Inflammatory macrophage (primary cell): ENCODE data around the gene MARK3.
A peak's percentile ranks its signal among the peaks of the same experiment; 100 is the strongest.

ENCODE experiments used
- DNase-seq, 2 donors: peaks; one replicate each; pipeline ENCODE4 v3.0.0-alpha.2; 2020 to 2022

Gene MARK3

DNA sequence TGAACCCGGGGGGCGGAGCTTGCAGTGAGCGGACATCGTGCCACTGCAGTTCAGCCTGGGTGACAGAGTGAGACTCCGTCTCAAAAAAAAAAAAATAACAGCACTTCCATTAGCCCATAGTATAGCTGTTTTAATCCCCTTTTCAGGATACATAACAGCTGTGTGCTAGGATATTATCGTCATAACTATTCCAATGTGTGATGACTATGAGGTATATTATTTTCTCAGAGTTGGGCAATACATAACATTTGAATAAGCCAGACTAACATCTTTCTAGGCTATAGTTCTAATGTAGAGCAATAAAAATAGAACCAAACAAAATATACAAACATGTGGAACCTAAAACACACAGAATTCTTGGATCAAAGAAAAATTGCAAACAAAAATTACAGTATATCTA, 57.1 kb downstream of the MARK3 start:
- no peak for DNase-seq

DNA sequence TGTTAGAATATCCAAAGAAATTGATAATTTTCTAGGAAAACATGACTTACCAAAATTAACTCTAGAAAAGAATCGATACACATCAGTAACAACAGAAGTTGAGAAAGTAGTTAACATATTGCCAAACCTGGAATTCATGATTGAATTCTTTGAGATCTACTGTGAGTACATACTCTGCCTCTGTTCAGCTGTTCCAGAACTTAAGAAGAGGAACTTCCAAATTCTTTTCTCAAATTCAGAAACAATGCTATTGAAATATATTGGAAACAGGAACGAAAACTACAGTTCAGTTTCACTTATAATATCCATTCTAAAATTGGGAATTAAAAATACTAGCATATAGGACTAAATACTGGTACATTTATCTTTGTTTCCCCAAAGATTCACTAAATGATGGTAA, 57.9 kb downstream of the MARK3 start:
- peak; percentile 34 to 74 for DNase-seq

DNA sequence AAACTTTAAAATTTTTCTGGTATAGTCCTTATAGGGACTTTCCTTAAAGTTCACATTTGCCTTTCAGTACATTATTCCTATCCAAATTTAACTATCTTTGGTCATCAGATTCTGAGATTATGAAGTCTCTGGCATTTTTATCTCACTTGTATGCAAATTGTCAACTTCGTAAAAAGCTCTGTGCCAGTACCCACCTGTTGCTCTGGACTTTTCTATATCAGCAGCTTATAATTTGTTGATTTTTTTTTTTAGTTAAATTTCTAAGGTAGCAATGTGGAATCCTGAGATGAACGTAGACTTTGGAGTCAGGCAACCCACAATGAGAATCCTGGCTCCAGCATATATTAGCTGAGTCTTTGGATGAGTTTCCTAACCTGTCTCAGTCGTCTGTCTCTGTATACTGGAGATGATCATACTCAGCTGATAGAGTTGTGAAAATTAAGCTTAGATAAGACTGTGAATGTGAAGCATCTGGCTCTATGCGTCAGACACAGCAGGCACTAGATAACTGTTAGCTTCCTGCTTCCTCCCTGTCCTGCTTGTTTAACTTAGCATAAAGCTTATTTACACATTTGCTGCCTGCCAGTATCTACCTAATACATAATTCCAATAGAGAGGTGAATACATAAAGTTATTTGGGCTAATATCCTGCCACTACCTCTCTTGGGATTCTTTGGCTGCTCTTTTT, 59.8 kb downstream of the MARK3 start:
- peak in 1 of 2 donors; percentile 29 for DNase-seq

DNA sequence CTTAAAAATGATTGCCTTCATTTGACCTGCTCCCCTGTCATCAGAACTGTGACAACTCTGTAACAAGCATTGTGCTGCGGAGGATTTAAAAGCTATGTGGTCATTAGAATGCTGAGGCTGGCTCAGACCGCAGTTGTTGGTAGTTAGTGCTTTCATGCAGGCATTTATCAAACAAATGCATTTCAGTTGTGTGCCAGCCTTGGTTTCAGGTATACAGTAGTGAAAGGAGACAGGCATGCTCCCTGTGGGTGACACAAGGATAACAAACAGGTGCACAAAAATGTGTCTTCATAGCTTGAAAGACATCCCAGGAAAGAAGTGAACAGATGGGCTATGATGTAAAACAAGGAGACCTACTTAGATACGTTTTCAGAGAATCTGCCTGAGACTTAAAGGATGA, 60.6 kb downstream of the MARK3 start:
- no peak for DNase-seq

DNA sequence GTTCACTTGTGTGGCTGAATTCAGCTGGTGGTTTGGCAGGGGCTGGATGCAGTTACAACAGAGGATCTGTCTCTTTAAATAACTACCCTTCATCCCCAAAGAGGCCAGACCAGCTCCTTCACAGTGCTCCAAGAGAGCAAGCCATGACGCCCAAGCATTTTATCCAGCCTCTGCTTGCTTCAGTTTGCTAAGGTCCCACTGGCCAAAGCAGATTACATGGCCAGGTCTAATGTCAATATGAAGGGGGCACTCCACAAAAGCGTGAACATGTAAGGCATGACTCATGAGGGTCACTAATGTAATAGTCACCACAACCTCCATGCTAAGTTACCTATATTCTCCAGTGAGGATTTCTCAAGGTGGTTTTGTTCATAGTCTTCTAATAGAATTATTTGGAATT, 62.9 kb downstream of the MARK3 start:
- no peak for DNase-seq

DNA sequence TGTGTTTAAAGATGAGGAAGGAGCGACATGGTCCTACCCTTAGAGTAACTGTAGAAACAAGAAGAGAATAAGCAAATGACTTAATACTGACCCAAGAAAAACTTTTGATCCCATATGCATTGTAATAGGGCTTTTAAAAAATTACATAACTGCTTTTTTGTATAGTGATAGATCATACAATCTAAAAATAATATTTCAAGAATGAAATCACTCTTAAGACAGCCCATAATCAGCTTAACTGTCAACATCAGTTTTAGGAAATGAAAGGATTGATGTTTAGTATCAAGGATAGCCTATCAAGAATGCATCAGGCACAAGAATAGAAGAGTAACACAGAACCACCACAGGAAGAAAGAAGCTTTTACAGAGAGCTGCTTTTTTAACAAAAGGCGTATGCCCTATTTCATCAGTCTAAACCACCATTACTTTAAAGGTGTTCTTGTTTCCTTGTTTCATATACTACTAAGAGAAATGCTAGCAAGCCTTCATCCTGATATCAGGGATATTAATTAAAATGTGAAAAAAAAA, 64.5 kb downstream of the MARK3 start:
- DNase-seq: peak in 1 of 2 donors; percentile 11

DNA sequence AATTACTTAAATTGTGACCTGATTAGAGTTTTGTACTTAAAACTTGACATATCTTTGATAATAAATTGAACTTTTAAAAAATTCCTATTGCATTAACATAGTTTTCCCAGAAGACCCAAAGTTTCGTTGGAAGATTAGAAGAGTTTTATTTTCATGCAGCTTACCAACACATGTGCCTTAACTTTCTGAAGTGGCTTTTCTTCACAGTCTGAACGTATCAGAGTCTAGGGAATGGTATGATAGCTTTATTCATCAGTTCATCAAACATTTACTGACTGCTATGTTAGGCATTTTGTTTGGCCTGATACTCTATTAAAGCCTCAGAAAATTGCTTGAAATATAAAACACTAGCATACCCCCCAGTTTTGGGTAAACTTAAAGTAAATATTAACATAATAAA, 65.2 kb downstream of the MARK3 start:
- DNase-seq: peak in 1 of 2 donors; percentile 1

DNA sequence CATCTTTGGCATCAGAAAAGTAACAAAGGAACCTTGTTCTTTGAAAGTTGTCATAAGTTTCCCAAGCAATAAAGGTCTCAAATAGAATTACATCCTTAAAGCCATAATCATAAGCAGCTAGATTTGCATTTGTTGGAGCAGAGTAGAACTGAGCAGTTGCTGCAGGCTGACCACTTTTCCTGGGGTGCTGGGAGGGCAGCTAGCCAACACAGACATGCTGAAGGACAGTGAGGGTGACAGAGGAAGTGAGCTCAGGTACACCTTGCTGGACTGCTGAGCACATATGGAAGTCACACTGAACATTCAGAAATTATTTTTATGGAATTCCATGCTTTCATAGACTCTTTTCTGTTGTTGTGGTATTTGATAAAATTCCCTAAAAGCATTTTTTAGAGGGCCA, 66.2 kb downstream of the MARK3 start:
- no peak for DNase-seq

DNA sequence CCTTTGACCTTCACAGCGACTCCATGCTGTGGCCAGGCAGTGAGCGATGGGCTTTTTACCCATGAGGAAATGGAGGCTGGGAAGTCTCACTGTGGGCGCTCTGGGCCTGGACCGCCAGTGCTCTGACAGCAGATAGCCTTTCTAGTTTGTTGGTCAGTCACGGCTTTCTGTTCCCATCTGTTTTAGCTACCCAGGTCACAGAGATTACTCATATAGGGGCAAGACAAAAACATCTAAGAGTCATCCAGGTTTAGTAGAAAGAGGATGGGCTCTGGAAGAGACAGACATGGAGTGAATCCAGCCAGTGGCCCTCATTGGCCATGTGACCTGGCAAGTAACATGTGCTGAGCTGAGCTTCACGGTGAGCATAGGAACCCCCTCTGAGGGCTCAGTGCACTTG, 68.6 kb downstream of the MARK3 start:
- no peak for DNase-seq

DNA sequence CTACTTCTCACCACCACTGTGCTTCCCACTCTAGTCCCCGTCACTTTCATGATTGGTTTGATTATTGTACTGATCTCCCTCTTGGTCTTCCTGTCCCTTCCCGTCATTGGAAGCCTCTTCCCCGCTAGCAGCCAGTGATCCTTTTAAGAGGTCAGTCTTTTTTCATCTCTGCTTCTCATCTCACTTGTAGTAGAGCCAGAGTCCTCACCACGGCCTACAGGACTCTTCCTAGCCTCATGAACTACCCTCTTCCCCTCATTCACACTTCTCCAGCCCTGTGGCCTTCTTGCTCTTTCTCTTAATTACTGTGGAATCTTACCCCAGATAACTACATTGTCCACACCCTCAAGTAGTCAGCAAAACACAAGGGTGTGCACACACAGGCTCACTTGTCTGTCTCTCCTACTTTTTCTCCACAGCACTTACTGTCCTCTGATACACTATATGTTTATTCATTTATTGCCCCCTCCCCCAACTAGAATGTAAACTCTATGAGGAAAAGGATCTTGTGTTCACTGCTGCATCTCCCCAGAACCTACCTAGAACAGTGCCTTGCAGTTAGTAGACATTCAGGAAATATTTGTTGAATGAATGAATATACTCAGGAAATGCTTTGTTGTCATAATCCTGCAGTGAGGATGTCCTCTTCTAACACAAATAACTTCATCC, 71.1 kb downstream of the MARK3 start:
- no peak for DNase-seq

DNA sequence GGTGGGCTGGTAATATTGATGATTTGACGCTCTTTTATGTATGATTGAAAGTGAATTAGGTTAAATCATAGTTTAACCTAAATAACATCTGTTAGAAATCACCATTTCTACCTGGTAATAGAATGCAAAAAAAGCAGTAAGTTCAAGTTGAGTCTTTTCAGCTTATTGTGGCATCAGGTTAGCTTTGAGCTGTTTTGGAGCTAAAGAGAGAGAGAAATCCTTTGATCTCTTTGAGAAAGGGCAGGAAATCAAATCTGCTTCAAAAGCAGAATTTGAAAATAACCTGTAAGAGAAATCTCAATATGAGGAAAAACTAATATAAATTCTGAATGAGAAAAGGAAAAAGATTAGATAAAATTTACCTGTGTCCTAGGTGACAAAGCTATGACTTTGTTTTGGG, 75.2 kb downstream of the MARK3 start:
- DNase-seq: no peak

DNA sequence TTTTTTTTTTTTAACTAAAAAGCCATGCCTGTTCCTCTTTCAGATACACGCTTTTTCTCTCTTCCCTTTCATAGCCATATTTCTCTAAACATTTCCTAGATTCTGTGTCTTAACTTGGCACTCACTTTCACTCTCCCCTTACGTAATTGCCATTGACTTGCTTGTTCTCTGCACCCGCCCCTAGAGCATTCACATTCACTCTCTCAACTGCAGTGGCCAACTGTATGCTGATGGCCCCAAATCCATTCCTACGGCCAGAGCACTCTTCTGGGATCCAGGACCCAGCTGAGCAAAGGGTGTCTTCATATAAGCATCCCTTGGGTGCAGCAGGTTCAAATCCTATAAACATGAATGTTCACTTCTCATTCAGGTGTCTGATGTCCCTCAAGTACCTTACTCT, 77.9 kb downstream of the MARK3 start:
- DNase-seq: no peak

DNA sequence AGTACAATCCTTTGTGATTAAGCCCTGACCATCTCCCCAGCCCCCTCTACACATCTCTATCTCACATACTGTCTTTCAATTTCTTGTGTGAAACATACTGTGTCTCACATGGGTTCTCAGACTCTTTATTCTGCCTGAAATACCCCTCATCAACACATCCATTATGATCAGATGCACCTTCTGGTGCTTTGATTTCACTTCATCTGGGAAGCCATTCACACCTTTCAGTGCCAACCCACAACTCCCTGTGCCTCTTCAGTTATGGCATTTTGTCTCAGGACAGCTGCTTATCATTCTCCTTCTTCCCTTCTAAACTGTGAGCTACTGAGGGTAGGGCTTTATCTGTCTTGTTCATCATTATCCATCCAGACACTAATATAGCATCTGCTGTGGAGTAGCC, 78.6 kb downstream of the MARK3 start:
- no peak for DNase-seq

DNA sequence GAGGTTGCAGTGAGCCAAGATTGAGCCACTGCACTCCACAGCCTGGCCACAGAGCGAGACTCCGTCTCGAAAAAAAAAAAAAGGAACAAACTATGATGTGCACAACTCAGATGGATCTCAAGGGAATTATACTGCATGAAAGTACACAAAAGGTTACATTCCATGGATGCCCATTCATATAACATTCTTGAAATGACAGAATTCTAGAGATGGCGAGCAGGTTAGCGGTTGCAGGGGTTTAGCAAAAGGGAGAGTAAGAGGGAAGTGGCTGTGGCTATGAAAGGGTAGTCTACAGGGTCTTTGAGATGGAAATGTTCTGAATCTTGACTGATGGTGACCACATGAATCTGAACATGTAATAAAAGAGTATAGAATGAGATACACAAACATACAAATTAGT, 87.7 kb downstream of the MARK3 start:
- DNase-seq: no peak

DNA sequence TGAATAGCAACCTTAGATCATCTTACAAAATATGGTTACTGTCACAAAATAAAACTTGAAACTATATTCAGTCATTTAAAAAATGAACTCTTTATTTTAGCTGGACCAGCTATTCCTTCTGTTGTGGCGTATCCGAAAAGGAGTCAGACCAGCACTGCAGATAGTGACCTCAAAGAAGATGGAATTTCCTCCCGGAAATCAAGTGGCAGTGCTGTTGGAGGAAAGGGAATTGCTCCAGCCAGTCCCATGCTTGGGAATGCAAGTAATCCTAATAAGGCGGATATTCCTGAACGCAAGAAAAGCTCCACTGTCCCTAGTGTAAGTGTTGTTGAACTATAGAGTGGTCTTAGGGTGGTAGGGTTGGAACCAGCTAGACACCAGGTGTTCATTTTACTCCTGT, 89.7 kb downstream of the MARK3 start:
- DNase-seq: no peak

DNA sequence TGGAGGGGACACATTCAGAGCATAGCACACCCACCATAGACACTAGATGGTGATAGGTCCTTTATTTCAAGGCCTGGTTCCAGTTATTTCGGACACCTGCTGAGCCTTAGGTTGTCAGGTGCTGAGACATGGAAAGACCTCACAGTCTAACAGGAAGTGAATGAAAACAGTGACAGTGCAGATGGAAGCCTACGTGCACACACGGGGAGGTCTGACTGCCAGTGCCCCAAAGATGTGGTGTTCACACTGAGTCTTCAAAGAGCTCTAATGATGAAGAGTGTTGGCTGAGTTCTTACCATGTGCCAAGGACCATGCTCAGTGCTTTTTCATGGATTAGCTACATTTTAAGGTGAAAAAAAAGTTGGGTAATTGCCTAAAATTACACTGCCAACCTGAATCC, 90.8 kb downstream of the MARK3 start:
- no peak for DNase-seq

DNA sequence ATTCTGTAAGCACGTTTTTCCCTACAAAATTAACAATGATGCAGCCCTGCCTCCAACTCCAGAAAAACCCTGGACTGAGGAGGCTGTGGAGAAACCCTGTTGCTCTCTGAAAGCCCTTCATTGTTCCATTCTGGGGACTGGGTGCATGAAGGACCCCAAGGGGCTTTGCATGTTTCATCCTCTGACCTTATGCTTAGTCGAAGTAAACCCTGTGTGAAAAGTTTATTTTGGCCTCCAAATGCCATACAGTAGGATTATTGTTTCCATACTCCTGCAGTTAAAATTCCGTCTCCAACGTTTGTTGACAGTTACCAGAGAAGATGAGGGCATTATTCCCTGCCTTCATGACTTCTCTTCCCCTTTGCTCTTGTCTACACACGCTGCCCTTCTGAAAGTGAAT, 91.4 kb downstream of the MARK3 start:
- DNase-seq: peak in 1 of 2 donors; percentile 9

DNA sequence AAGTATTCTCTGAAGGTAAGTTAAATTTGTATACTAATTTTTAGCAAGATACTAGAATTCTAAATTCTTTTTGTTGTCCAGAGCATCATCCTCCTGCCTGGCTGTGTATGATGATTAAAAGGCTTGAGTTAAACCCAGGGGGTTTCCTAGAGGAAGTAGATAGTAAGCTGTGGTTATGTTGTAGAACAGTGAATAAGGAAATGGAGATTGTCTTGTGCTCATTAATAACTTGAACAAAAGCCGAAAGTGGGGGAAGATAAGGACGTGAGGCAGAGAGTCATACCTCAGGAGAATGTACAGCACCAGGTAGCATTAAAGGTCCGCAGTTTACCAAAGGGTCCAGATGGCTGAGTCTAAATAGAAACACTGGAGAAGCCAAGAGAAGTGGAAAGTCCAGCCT, 95.4 kb downstream of the MARK3 start:
- peak; percentile 46 to 64 for DNase-seq

DNA sequence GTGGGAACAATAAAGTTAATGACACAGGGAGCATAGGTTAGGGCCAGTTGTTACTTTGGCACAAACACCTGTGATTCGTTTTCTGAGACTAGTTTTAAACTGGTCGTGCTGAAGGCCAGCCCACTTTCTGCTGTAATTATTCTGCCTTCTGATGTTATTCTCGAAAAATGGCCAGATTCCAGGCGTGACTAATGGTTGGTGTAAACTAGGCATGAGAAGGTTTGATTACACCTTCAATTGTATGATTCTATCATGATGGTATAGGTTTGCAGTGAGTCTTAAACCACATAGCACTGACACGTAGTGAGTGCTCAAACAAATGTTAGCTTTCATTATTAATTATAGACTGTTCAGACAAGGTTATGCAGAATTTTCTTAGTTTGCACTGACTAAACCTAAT, 98.4 kb downstream of the MARK3 start:
- no peak for DNase-seq

DNA sequence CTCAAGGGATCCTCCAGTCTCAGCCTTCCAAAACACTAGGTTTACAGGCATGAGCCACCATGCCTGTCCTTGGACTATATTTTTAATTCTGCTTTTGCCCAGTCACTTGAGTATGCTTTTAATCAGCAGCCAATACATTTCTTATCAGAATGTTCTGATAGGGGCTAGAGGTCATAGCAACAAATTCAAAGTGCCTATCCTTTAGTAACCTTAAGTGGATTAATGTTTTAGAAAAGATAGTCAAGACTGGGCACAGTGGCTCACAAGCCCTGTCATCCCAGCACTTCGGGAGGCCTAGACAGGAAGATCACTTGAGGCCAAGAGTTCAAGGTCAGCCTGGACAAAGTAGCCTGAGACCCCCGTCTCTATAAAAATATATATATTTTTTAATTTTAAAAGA, 100.3 kb downstream of the MARK3 start:
- no peak for DNase-seq

DNA sequence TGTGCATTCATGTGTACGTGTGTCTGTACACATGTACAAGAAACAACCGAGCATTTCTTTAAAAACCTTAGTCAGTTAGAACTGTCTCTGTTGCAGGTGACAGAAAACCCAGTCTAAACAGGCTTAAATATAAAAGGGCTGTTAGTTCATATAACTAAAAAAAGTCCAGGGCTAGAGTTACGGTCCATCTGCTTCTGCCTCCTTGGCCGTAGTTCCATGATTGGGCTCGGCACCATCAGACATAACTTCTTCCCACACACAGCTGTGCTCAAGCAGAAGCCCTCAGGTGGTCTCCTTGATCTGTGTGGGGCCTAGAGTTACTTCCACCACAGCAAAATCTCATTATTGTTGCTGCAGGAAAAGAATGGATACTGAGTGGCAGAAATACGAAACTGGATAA, 102.9 kb downstream of the MARK3 start:
- DNase-seq: no peak

DNA sequence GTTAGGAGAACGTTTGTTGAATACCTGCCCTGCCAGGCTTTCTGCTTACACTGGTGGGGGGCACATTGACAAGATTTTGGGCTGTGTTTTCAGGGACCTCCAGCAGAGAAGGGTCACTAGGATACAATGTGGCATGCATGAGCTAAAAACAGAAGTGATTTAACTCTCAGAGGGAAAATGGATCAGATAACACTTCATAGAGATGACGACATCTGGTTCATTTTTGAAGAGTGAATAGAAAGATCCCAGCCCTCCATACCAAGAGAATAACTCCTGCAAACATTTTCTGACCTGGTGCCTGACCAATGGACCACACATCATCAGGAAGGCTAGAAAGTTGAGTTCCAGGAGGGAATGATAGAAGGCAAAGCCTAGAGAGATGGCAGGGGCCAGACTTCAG, 103.7 kb downstream of the MARK3 start:
- no peak for DNase-seq

DNA sequence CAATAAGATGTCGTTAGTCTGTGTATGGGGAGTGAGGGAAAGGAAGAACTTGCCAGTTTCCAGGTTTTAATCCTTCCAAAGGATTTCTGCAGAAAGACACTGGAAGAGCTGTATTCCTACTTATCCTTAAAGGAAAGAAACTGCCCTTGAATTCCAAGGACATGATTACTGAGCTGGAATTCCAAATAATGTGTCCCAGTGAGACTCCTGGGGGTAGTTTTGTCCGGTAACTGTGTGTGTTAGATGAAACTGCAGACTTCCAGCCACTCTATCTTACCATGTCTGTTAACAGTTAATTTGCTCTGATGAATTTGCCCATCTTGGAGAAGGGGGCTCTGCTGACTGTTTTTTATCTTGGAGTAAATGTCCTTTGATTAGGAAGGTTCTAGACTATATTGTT, 104.4 kb downstream of the MARK3 start:
- DNase-seq: no peak

DNA sequence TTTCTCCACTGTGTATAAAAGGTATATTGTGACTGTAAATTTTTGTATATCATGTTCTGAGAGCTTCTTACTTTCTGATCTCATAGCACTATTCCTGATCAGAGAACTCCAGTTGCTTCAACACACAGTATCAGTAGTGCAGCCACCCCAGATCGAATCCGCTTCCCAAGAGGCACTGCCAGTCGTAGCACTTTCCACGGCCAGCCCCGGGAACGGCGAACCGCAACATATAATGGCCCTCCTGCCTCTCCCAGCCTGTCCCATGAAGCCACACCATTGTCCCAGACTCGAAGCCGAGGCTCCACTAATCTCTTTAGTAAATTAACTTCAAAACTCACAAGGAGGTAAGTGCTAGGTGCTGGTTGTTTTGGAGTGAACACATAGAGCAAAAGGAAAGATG, 106.5 kb downstream of the MARK3 start:
- no peak for DNase-seq
